Breast epithelium (tissue), 3 donors: Measurements from ENCODE around the gene PHACTR3.

Experiments
- CTCF ChIP-seq, 3 donors: fragments of 450-650 bp; IDR thresholded peaks; one replicate each; pipeline ENCODE4 v1.5.1; 2016 to 2017; ENCODE audit warnings: antibody characterized with exemption in 3 of 3, mild to moderate bottlenecking in 3 of 3, moderate library complexity in 3 of 3
- POLR2A ChIP-seq: fragments of 450-650 bp; IDR thresholded peaks from one replicate; pipeline ENCODE4 v1.6.1; 2016; ENCODE audit warnings: antibody characterized with exemption, mild to moderate bottlenecking, moderate library complexity
- POLR2AphosphoS5 ChIP-seq, 3 donors: sonication (generic); formaldehyde crosslinking; IDR thresholded peaks; one replicate each; pipeline ENCODE4 v1.6.1; 2017; ENCODE audit warnings: antibody characterized with exemption in 3 of 3

- no peak for TF ChIP-seq POLR2A
- TF ChIP-seq CTCF (IDR thresholded peaks at IDR 0.05), result no peak
- TF ChIP-seq POLR2AphosphoS5 (IDR thresholded peaks at IDR 0.05), result no peak
Measured at GRCh38 chr20:59575216-59575615, 29.1 kb upstream of the PHACTR3 start.
